Measurements from ENCODE around the gene DEDD2.
A peak's percentile ranks its signal among the peaks of the same experiment; 100 is the strongest.

The DEDD2 gene

GRCh38 chr19:42248270-42249148, 31.0 kb upstream of the DEDD2 start:
- no peak for DNase-seq (ENCODE audit: low read depth in 2 of 2)

DNA sequence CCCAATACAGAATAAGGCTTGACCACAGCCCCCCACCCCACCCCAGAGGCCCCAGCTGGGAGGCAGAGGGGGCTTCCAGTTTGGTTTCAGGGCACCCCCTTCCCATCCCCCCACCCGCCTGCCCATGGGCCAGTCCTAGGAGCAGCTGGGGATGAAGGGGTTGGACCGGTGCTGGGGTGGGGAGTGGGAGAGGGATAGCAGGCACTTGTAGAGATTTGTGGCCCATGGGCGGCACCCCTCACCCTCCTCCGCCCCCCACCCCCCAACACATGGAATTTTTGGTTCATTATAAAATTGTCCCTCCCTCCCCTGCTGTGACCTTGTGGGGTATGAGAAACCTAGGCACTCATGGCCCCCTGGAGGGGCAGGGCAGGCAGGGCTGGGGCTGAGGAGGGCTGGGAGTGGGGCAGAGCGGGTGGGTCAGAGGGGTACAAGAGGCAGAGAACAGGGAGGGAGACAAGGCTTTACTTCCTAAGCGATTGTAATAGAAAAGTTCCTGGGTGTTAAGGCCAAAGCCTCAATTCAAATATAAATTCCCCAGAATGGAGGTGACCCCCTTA, 30.2 kb upstream of the DEDD2 start:
- DNase-seq (ENCODE audit: low read depth in 2 of 2) = no peak

- DNase-seq (ENCODE audit: low read depth in 2 of 2) = no peak
Observed at GRCh38 chr19:42246922-42247639, 29.6 kb upstream of the DEDD2 start.

DNA sequence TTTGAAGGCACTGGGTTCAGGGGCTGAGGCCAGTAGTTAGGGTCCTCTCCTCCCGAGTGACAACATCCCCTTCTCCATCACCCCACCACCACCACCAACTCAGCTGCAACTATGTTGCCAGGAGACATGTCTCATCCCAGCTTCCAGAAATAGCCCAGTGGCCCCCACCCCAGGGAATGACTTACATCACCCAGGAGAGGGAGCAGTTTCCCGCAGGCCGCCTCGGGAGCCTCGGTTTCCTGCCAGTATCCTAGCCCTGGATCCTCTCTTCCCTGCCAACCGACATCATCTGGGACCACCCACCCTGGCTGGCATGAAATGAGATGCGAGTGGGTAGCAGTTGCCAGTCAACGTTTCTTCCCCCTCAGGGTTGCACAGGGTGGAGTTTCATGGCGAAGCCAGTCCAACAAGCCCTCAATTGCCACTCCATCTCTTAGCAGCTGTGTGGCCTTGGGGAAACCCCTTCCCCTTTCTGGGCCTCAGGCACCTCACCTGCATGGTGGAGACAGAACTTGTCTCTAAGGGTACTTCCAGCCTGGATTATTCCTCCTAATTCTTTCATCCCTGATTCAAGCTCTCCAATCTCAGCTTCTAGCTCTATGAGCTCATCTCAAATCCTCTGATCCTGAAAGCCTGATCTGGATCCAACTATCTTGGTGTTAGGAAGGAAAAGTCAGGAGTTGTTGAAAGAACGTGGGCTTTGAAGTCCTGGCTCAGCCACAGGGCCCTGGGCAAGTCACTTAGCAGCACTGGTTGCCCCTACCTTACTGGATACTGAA, 28.9 kb upstream of the DEDD2 start:
- no peak for DNase-seq (ENCODE audit: low read depth in 2 of 2)

DNA sequence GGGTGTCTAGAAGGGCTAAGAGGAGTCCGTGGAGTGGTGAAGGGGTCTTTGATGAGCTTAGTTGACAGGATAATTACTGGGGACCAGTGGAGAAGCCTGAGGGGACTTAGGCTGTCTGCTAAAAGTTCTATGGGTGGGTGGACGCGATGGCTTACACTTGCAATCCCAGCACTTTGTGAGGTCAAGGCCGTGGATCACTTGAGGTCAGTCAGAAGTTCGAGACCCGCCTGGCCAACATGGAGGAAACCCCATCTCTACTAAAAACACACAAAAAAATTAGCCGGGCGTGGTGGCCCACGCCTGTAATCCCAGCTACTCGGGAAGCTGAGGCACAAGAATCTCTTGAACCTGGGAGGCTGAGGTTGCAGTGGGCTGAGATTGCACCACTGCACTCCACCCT, 27.8 kb upstream of the DEDD2 start:
- no peak for DNase-seq (ENCODE audit: low read depth in 2 of 2)

GRCh38 chr19:42244347-42245220, 27.1 kb upstream of the DEDD2 start:
- DNase-seq (ENCODE audit: low read depth in 2 of 2) = peak; percentile 88 to 89

DNA sequence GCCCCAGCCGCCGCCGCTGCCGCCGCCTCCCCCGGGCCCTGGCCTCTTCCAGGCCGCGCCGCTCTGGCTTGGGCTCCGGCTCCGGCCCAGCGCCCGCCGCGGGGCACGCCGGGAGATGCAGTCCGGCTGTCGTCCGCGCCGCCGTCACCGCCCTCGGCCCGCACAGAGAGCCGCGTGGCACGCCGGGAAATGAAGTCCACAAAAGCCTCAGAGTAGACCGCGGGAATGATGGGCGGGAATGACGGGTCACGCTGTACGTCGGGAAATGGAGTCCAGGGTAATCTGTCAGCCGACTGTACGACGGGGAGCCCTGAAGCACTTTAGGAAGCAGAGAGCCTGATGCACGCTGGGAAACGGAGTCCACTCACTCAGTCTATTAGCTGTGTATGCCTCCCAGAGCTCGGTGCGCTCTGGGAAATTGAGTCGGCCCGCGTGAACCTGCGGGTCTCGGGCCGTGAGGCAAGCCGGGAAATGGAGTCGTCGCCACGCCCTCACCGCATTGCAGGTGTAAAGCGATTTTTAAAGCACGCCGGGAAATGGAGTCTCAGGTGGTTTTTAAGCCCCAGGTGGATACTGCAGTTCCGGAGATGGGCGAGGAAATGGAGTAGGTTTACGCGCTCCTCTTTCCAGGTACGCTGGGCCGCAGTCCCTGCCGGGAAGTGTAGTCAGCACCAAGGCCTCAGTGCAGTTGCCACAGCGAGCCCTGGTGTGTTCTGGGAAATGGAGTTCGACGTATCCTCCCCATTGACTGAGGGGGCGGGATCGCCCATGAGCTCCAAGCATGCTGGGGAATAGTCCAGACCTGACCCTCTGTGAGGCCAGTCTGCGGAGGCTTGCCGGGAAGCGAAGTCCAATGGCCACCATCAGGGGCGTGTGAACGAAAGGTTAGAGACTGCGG, 25.3 kb upstream of the DEDD2 start, which contains the start of gene GSK3A:
Gene GSK3A, minus strand, starts transcription at position 91 of the 898 bp plus-strand sequence. CDS start 137 bp downstream, outside the sequence.
- peak; percentile 94 to 95 for DNase-seq (ENCODE audit: low read depth in 2 of 2)

GRCh38 chr19:42242069-42242511, 24.6 kb upstream of the DEDD2 start:
- DNase-seq (ENCODE audit: low read depth in 2 of 2) = no peak

DNA sequence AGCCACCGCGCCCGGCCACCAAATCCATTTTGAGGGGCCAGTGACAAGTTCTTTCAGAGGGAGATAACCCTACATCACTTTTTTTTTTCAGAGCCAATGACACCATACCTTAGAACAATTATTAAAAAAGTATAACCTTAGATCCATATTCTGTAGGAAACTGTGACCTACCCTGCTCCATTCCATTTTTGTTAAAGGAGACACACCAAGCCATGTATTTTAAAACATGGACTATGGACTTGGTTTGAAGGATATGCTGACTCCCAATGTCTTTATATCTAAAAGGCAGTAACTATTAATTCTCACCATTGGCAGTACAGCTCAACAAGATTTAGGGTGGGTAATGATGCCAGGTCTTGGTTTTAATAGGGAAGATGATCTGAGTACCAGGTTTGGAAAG, 23.8 kb upstream of the DEDD2 start:
- no peak for DNase-seq (ENCODE audit: low read depth in 2 of 2)

- no peak for DNase-seq (ENCODE audit: low read depth in 2 of 2)
Observed at GRCh38 chr19:42239544-42240220, 22.2 kb upstream of the DEDD2 start.

- DNase-seq (ENCODE audit: low read depth in 2 of 2) = no peak
Observed at GRCh38 chr19:42235181-42235580, 17.7 kb upstream of the DEDD2 start.

DNA sequence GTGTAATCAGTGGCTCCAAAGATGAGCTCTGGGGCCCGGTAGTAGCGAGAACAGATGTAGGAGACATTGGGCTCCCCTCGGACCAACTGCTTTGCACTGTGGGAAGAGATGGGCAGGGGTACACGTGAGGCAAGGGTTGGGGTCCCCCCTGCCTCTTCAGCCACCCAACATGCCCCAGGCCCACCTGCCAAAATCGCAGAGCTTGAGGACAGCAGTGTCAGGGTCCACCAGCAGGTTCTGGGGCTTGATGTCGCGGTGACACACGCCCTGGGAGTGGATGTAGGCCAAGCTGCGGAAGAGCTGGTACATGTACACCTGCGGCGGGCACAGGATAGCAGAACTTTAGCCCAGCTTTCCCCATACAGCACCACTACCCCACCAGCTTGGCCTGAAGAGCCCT, 16.9 kb upstream of the DEDD2 start:
- DNase-seq (ENCODE audit: low read depth in 2 of 2) = no peak

- DNase-seq (ENCODE audit: low read depth in 2 of 2) = no peak
Observed at GRCh38 chr19:42233678-42234292, 16.3 kb upstream of the DEDD2 start.

DNA sequence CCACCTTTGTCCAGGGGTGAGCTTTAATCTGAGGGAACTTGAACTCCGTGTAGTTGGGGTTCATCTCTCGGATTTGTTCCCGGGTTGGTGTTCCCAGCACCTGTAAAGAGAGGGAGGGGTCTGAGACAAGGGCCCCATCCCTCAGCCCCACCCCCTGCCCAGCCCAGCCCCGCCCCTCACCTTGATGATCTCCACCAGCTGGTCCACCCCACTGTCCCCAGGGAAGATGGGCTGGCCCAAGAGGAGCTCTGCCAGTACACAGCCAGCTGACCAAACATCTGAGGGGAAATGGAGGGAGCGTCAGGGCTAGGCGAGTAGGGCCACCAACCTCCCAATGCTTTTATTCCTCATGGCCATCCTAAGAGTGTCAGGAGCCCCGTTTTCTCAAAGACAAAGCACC, 15.6 kb upstream of the DEDD2 start:
- DNase-seq (ENCODE audit: low read depth in 2 of 2) = no peak

GRCh38 chr19:42232435-42232834, 15.0 kb upstream of the DEDD2 start:
- DNase-seq (ENCODE audit: low read depth in 2 of 2) = no peak

- no peak for DNase-seq (ENCODE audit: low read depth in 2 of 2)
Observed at GRCh38 chr19:42230571-42230970, 13.1 kb upstream of the DEDD2 start.

- no peak for DNase-seq (ENCODE audit: low read depth in 2 of 2)
Observed at GRCh38 chr19:42229855-42230351, 12.4 kb upstream of the DEDD2 start.

DNA sequence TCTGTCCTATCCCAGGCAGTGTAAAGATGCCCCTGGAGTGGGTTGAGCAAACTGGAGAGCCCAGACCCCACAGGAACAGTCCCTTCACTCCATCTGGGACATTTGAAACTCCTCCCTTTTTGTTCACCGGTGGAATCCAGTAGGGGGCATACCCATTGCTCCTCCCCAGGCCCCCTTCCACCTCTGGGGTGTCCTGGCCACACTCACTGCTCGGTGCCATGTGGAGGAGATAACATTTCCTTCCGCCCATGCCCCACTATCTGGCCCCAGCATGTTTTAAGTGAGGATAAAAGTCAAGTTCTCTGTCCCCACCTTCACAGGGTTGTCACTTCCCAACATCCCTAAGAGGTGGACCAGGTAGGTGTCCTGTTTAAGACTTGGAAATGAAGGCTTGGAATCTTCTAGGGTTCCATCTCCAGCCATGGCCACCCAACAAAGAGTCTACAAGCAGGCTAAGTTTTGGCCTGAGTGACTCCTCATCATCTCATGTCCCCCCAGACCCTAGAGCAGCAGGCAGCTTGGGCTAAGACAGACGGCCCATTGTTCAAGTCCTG, 11.9 kb upstream of the DEDD2 start:
- no peak for DNase-seq (ENCODE audit: low read depth in 2 of 2)
